ENCODE measurements around the gene SMAP1. TPM values are rescaled to one million over a fixed set of nuclear protein-coding genes. Genes with fewer than 3 reads are reported as not detected.

The SMAP1 gene
- total RNA-seq, 1 donor from 2014 or later, result 32.1 TPM

- H3K4me3 ChIP-seq, result no peak overlapping the region
- no peak overlapping the region for H3K27ac ChIP-seq (replicated peaks)
- H3K9me3 ChIP-seq (replicated peaks), result peaks cover 28% of the 10 kb centered on the region
- intact Hi-C loops (cut with micrococcal nuclease), result no loop called here
- no peak for DNase-seq
- H3K4me1 ChIP-seq, result peaks cover 13% of the 10 kb centered on the region
- no peak for TF ChIP-seq CTCF (IDR thresholded peaks at IDR 0.05; ENCODE audit: borderline replicate concordance)
- no peaks in the 10 kb centered on the region for H3K36me3 ChIP-seq
- no peaks in the 10 kb centered on the region for H3K27me3 ChIP-seq (ENCODE audit: low read depth)
Observed at GRCh38 chr6:70693887-70694286, 26.2 kb downstream of the SMAP1 start.

GRCh38 chr6:70694371-70694770 is 26.7 kb downstream of the SMAP1 start:
- Histone ChIP-seq H3K36me3 (no peaks in the 10 kb centered on the region), H3K27me3 (ENCODE audit: low read depth) (no peaks in the 10 kb centered on the region), H3K27ac (replicated peaks) (no peak overlapping the region), H3K4me3 (no peak overlapping the region), H3K9me3 (replicated peaks) (peaks cover 28% of the 10 kb centered on the region), H3K4me1 (peaks cover 18% of the 10 kb centered on the region)
- intact Hi-C loops (cut with micrococcal nuclease), result no loop called here
- DNase-seq, result no peak
- TF ChIP-seq CTCF (IDR thresholded peaks at IDR 0.05; ENCODE audit: borderline replicate concordance), result no peak

GRCh38 chr6:70700922-70701876 is 33.5 kb downstream of the SMAP1 start:
- DNase-seq, result peak; percentile 57
- H3K9me3 ChIP-seq (replicated peaks), result peaks cover 11% of the 10 kb centered on the region
- peaks cover 47% of the 10 kb centered on the region for H3K4me1 ChIP-seq
- H3K4me3 ChIP-seq, result no peak overlapping the region
- H3K27me3 ChIP-seq (ENCODE audit: low read depth), result no peaks in the 10 kb centered on the region
- intact Hi-C loops (cut with micrococcal nuclease), result no loop called here
- H3K27ac ChIP-seq (replicated peaks), result no peak overlapping the region
- no peak for TF ChIP-seq CTCF (IDR thresholded peaks at IDR 0.05; ENCODE audit: borderline replicate concordance)
- H3K36me3 ChIP-seq, result no peaks in the 10 kb centered on the region

DNA sequence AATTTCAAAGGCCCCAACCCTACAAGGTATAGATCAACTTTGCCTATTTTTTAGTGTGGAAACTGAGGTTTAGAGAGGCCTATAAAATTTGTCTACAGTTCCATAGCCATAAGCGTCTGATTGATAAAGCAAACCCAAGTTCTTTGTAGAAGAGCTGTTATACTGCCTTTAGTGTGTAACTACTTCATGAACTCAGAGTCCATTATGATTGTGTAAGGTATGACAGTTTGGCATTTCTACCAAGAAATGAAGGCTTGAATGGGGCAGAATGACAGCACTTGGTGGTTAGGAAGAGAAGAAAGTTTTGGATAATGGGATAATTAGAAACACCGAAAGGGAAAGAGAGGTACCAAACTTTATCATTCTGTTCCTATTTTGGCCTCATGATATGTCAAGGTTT is 38.1 kb downstream of the SMAP1 start:
- H3K4me3 ChIP-seq, result no peak overlapping the region
- TF ChIP-seq CTCF (IDR thresholded peaks at IDR 0.05; ENCODE audit: borderline replicate concordance), result no peak
- H3K27ac ChIP-seq (replicated peaks), result no peak overlapping the region
- intact Hi-C loops (cut with micrococcal nuclease), result loop anchor here (5.0 kb wide), 1 partner anchor 177 kb away; no protein-coding TSS in a partner anchor
- peaks cover 51% of the 10 kb centered on the region for H3K4me1 ChIP-seq
- DNase-seq, result no peak
- no peaks in the 10 kb centered on the region for H3K27me3 ChIP-seq (ENCODE audit: low read depth)
- no peaks in the 10 kb centered on the region for H3K9me3 ChIP-seq (replicated peaks)
- H3K36me3 ChIP-seq, result no peaks in the 10 kb centered on the region

GRCh38 chr6:70706491-70707123 is 38.9 kb downstream of the SMAP1 start:
- H3K27ac ChIP-seq (replicated peaks), result no peak overlapping the region
- no peak for DNase-seq
- no peak overlapping the region for H3K4me3 ChIP-seq
- intact Hi-C loops (cut with micrococcal nuclease), result loop anchor here (5.0 kb wide), 1 partner anchor 176 kb away; no protein-coding TSS in a partner anchor
- peak; percentile 73 for TF ChIP-seq CTCF (IDR thresholded peaks at IDR 0.05; ENCODE audit: borderline replicate concordance)
- H3K9me3 ChIP-seq (replicated peaks), result no peaks in the 10 kb centered on the region
- H3K4me1 ChIP-seq, result peaks cover 42% of the 10 kb centered on the region
- H3K36me3 ChIP-seq, result no peaks in the 10 kb centered on the region
- no peaks in the 10 kb centered on the region for H3K27me3 ChIP-seq (ENCODE audit: low read depth)

All from left ventricle myocardium inferior (tissue), 1 donor.